ENCODE measurements around the gene HSPB3. TPM values are rescaled to one million over a fixed set of nuclear protein-coding genes. Genes with fewer than 3 reads are reported as not detected.
"Not testable (repeated sequence)": the region's sequence is repeated elsewhere in the genome, so short reads cannot be mapped to it uniquely, and the experiment has no call there.

HSPB3 gene
- total and polyA plus RNA-seq, 2 experiments from 2014 or later, result 0.77 to 1.8 TPM

DNA sequence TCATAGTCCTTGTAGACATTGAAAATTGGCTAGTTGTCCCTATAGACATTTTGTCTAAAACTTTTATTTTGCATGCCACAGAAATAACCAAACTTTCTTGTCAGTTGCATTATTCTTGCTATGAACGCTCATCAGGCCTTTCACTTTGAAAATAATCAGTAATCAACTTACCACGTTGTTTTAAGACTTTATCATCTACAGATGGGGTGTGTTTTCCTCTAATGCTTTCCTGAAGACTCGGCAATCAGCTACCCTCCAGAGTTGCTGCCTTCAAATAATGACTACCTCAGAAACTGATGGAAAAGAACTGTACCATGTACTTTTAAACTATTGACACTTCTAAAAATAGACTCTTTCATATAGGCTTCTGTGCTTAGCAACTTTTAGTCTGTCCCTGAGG is 33.5 kb upstream of the HSPB3 start:
- Histone ChIP-seq H3K27me3 (no peaks in the 10 kb centered on the region), H3K27ac (no peak overlapping the region), H3K9me3 (ENCODE audit: low read depth) (no peaks in the 10 kb centered on the region), H2AFZ (no peak overlapping the region), H3K79me2 (no peaks in the 10 kb centered on the region), H3K4me3 (no peak overlapping the region), H3K4me2 (no peak overlapping the region), H4K20me1 (ENCODE audit: insufficient read depth, poor library complexity, severe bottlenecking) (no peaks in the 10 kb centered on the region), H3K4me1 (ENCODE audit: insufficient read depth) (no peaks in the 10 kb centered on the region), H3K9me2 (replicated peaks; ENCODE audit: insufficient read depth) (no peaks in the 10 kb centered on the region), H3K36me3 (replicated peaks; ENCODE audit: insufficient read depth, low read depth) (no peaks in the 10 kb centered on the region)
- TF ChIP-seq EZH2phosphoT487 (IDR thresholded peaks at IDR 0.05; ENCODE audit: low read depth, severe bottlenecking, unreplicated experiment) (no peak), EZH2 (IDR thresholded peaks at IDR 0.05; ENCODE audit: borderline replicate concordance) (no peak)
- TF ChIP-seq, protein P1, sequence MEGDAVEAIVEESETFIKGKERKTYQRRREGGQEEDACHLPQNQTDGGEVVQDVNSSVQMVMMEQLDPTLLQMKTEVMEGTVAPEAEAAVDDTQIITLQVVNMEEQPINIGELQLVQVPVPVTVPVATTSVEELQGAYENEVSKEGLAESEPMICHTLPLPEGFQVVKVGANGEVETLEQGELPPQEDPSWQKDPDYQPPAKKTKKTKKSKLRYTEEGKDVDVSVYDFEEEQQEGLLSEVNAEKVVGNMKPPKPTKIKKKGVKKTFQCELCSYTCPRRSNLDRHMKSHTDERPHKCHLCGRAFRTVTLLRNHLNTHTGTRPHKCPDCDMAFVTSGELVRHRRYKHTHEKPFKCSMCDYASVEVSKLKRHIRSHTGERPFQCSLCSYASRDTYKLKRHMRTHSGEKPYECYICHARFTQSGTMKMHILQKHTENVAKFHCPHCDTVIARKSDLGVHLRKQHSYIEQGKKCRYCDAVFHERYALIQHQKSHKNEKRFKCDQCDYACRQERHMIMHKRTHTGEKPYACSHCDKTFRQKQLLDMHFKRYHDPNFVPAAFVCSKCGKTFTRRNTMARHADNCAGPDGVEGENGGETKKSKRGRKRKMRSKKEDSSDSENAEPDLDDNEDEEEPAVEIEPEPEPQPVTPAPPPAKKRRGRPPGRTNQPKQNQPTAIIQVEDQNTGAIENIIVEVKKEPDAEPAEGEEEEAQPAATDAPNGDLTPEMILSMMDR (IDR thresholded peaks at IDR 0.05; ENCODE audit: poor library complexity), result no peak
- 64% methylated on average over 3 of the region's 3 CpGs for WGBS (ENCODE audit: low lambda C conversion rate, missing lambda C conversion rate)
- no peak for DNase-seq (ENCODE audit: low spot score)

DNA sequence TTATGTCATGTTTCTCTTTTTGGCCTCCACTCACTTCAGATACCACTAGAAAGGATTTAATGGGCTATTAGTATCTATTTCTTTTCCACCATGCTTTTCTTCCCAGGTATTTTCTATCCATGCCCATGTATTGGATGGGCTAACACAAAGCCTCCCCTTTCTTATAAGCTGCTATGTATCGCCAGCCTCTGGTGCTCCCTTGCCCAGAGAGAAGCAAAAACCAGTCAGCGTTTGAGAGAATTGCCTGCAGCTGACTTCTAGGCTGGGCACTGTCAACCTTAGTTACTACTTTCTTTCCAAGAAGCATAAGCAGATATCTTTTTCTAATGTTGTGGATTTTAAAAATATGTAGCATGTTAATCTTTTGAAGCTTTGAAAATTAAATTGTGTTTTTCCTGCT is 30.2 kb upstream of the HSPB3 start:
- no peaks in the 10 kb centered on the region for H3K9me2 ChIP-seq (replicated peaks; ENCODE audit: insufficient read depth)
- H3K27ac ChIP-seq, result no peak overlapping the region
- no peaks in the 10 kb centered on the region for H3K79me2 ChIP-seq
- H3K27me3 ChIP-seq, result no peaks in the 10 kb centered on the region
- H3K4me1 ChIP-seq (ENCODE audit: insufficient read depth), result no peaks in the 10 kb centered on the region
- H4K20me1 ChIP-seq (ENCODE audit: insufficient read depth, poor library complexity, severe bottlenecking), result no peaks in the 10 kb centered on the region
- no peak overlapping the region for H2AFZ ChIP-seq
- no peak overlapping the region for H3K4me2 ChIP-seq
- TF ChIP-seq EZH2phosphoT487 (IDR thresholded peaks at IDR 0.05; ENCODE audit: low read depth, severe bottlenecking, unreplicated experiment) (no peak), EZH2 (IDR thresholded peaks at IDR 0.05; ENCODE audit: borderline replicate concordance) (no peak)
- TF ChIP-seq, protein P1 (IDR thresholded peaks at IDR 0.05; ENCODE audit: poor library complexity), result no peak
- H3K36me3 ChIP-seq (replicated peaks; ENCODE audit: insufficient read depth, low read depth), result no peaks in the 10 kb centered on the region
- no peak overlapping the region for H3K4me3 ChIP-seq
- H3K9me3 ChIP-seq (ENCODE audit: low read depth), result no peaks in the 10 kb centered on the region
- 92% methylated on average over 2 of the region's 2 CpGs for WGBS (ENCODE audit: low lambda C conversion rate, missing lambda C conversion rate)
- no peak for DNase-seq (ENCODE audit: low spot score)

DNA sequence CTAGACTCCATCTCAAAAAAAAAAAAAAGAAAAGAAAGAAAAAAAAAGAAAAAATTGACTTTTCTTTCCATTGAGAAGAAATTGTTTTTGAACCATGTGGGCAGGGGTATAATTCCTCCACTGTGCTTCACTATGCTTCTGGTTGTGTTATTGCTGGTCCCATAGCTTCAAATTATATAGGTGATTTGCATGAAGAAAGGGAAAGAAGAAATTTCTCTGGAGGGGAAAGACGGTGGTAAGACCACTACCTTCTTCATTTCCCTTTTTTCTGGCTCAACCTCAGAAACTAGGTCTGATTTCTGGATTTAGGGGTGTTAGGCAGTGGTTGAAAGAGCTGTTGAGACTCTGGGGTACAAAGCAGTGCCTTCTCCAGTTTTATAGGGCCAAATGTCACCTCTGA is 29.3 kb upstream of the HSPB3 start:
- no peak for DNase-seq (ENCODE audit: low spot score)
- H4K20me1 ChIP-seq (ENCODE audit: insufficient read depth, poor library complexity, severe bottlenecking), result no peaks in the 10 kb centered on the region
- no peaks in the 10 kb centered on the region for H3K36me3 ChIP-seq (replicated peaks; ENCODE audit: insufficient read depth, low read depth)
- no peak overlapping the region for H3K4me2 ChIP-seq
- TF ChIP-seq EZH2phosphoT487 (IDR thresholded peaks at IDR 0.05; ENCODE audit: low read depth, severe bottlenecking, unreplicated experiment) (no peak), EZH2 (IDR thresholded peaks at IDR 0.05; ENCODE audit: borderline replicate concordance) (no peak)
- TF ChIP-seq, protein P1 (IDR thresholded peaks at IDR 0.05; ENCODE audit: poor library complexity), result no peak
- H3K27me3 ChIP-seq, result no peaks in the 10 kb centered on the region
- 94% methylated on average over 1 of the region's 1 CpG for WGBS (ENCODE audit: low lambda C conversion rate, missing lambda C conversion rate)
- H3K27ac ChIP-seq, result no peak overlapping the region
- no peaks in the 10 kb centered on the region for H3K9me3 ChIP-seq (ENCODE audit: low read depth)
- no peaks in the 10 kb centered on the region for H3K9me2 ChIP-seq (replicated peaks; ENCODE audit: insufficient read depth)
- no peaks in the 10 kb centered on the region for H3K4me1 ChIP-seq (ENCODE audit: insufficient read depth)
- H2AFZ ChIP-seq, result no peak overlapping the region
- no peaks in the 10 kb centered on the region for H3K79me2 ChIP-seq
- no peak overlapping the region for H3K4me3 ChIP-seq

DNA sequence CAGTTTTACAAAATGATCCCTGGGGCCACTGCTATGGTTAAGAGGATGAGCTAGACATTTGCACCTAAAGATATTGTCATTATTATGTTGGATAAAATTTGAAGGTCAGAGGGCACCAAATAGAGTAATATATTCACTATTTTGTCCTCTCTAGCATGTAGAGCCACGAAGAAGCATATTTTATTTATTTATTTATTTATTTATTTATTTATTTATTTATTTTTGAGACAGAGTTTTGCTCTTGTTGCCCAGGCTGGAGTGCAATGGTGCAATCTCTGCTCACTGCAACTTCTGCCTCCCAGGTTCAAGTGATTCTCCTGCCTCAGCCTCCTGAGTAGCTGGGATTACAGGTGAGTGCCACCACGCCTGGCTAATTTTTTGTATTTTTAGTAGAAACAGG is 20.8 kb upstream of the HSPB3 start:
- H3K79me2 ChIP-seq; H3K9me2 ChIP-seq (replicated peaks; ENCODE audit: insufficient read depth); H4K20me1 ChIP-seq (ENCODE audit: insufficient read depth, poor library complexity, severe bottlenecking); H2AFZ ChIP-seq; H3K9me3 ChIP-seq (ENCODE audit: low read depth); H3K4me3 ChIP-seq; H3K4me1 ChIP-seq (ENCODE audit: insufficient read depth); DNase-seq (ENCODE audit: low spot score); H3K27ac ChIP-seq; H3K4me2 ChIP-seq; H3K36me3 ChIP-seq (replicated peaks; ENCODE audit: insufficient read depth, low read depth); H3K27me3 ChIP-seq: not testable (repeated sequence)
- 87% methylated on average over 2 of the region's 2 CpGs for WGBS (ENCODE audit: low lambda C conversion rate, missing lambda C conversion rate)

Measured in hepatocyte (in vitro differentiated cells).